CD4-positive, alpha-beta T cell (primary cell): Measurements from ENCODE around the gene NSUN5. TPM values are rescaled to one million over a fixed set of nuclear protein-coding genes. Genes with fewer than 3 reads are reported as not detected.
"Not testable (repeated sequence)": the region's sequence is repeated elsewhere in the genome, so short reads cannot be mapped to it uniquely, and the experiment has no call there.

ENCODE experiments used
- ATAC-seq: fragments of 200-7000 bp; cut with Tn5 transposase; one replicate; pipeline ENCODE4 v1.10.0; 2022; ENCODE audit warnings: mild to moderate bottlenecking; ENCODE audit not compliant: poor library complexity
- CTCF ChIA-PET: fragments of 350-600 bp; sonication (Branson Sonifier 250); formaldehyde crosslinking; loops from one replicate; lab custom pipeline; 2021; ENCODE audit warnings: antibody characterized with exemption, inconsistent platforms; lab: Charles Lee
- POLR2A ChIA-PET: fragments of 350-600 bp; sonication (Branson Sonifier 250); formaldehyde crosslinking; loops from one replicate; lab custom pipeline; 2021; ENCODE audit warnings: antibody characterized with exemption, inconsistent platforms; lab: Charles Lee
- DNase-seq, 14 experiments: peaks; one replicate each; pipeline ENCODE4 v3.0.0-alpha.2; 2013 to 2020; ENCODE audit warnings: mixed read lengths in 2 of 14
- H3K27ac ChIP-seq, 2 donors: one replicate each; pipeline versions ENCODE4 v1.5.1 to v1.7.0; 2013; ENCODE audit warnings: low read length in 2 of 2, low read depth in 1 of 2, mild to moderate bottlenecking in 1 of 2
- H3K27me3 ChIP-seq, 2 experiments: 1 replicate in 1 of 2; 2 replicates in 1 of 2; pipeline versions ENCODE4 v1.6.1 to v1.7.0; 2013; ENCODE audit warnings: low read length in 2 of 2, control low read depth in 1 of 2, mild to moderate bottlenecking in 1 of 2, moderate library complexity in 1 of 2; ENCODE audit not compliant: insufficient read depth in 2 of 2, control insufficient read depth in 1 of 2
- H3K36me3 ChIP-seq: one replicate; pipeline ENCODE4 v1.6.1; 2013; ENCODE audit warnings: low read length, control low read depth; ENCODE audit not compliant: insufficient read depth
- H3K4me1 ChIP-seq: one replicate; pipeline ENCODE4 v1.6.1; 2013; ENCODE audit warnings: low read length, control low read depth; ENCODE audit not compliant: insufficient read depth
- H3K4me3 ChIP-seq: one replicate; pipeline ENCODE4 v1.5.1; 2013; ENCODE audit warnings: mild to moderate bottlenecking, low read length, moderate library complexity
- H3K9me3 ChIP-seq, 2 experiments: 1 replicate in 1 of 2; 2 replicates in 1 of 2; pipeline versions ENCODE4 v1.6.1 to v1.7.0; 2013; ENCODE audit warnings: low read length in 2 of 2, mild to moderate bottlenecking in 2 of 2, control low read depth in 1 of 2, moderate library complexity in 1 of 2; ENCODE audit not compliant: control insufficient read depth in 1 of 2, insufficient read depth in 1 of 2
- H3K27ac Mint-ChIP-seq: one replicate; pipeline ENCODE4 v1.8.0; 2020; ENCODE audit warnings: mixed read lengths
- H3K27me3 Mint-ChIP-seq: one replicate; pipeline ENCODE4 v1.8.0; 2021; ENCODE audit warnings: mixed read lengths
- H3K36me3 Mint-ChIP-seq: one replicate; pipeline ENCODE4 v1.8.0; 2021; ENCODE audit warnings: low read depth, mixed read lengths
- H3K4me1 Mint-ChIP-seq: one replicate; pipeline ENCODE4 v1.8.0; 2021; ENCODE audit warnings: low read depth, mixed read lengths
- H3K4me3 Mint-ChIP-seq: one replicate; pipeline ENCODE4 v1.8.0; 2020; ENCODE audit warnings: mild to moderate bottlenecking, mixed read lengths
- H3K9me3 Mint-ChIP-seq: one replicate; pipeline ENCODE4 v1.8.0; 2020; ENCODE audit warnings: mixed read lengths
- intact Hi-C, 2 experiments: fragments of 100-400 bp; cut with DNase I in 1 of 2; cut with micrococcal nuclease in 1 of 2; formaldehyde crosslinking; loops; one replicate each; pipeline versions ENCODE4 v1.15.1 to v1.9.0; 2023 to 2025; cut with DNase I, micrococcal nuclease
- total RNA-seq, 174 experiments: library from RNA in 2 of 174; stranded (reverse) in 2 of 174; gene quantifications; one replicate each; pipeline ENCODE4 v1.2.3 and lab custom pipeline; 2021 to 2026
- TF ChIP-seq, protein P1 (sequence below): fragments of 200-600 bp; IDR thresholded peaks from one replicate; pipeline ENCODE4 v1.8.0; 2022; ENCODE audit warnings: antibody characterized with exemption, mild to moderate bottlenecking

NSUN5 gene
- total RNA-seq, 2 experiments from 2014 or later: 31.2 to 32.6 TPM

DNA sequence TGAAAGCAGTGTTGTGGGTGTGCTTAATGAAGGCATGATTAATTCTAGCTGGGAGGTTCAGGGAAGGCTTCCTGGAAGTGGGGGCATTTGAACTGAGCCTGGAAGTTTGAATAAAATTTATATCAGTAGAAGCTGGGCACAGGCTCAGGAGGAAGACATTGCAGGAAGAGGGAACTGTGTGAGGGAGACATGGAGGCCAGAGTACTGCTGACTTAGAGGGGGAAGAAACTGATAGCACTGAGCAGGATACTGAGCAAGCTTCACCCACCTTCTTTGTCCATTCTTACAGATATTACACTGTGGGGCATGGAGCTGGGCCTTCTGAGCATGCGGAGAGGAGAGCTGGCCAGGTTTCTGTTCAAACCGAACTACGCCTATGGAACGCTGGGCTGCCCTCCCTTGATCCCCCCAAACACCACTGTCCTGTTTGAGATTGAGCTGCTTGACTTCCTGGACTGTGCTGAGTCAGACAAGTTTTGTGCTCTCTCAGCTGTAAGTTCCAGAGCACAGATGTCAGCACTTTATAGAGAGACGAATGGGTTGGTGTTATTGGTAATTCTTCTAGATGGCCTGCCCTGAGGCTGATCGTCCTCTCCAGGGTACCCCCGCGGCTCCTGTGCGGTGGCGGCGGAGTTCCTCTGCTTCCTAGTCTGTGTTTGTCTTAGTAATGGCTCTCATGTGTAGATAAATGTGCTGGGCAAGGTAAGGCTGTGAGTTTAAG, 21.4 kb upstream of the NSUN5 start:
- no peak overlapping the region for H3K27ac Mint-ChIP-seq
- intact Hi-C loops: no loop called here

DNA sequence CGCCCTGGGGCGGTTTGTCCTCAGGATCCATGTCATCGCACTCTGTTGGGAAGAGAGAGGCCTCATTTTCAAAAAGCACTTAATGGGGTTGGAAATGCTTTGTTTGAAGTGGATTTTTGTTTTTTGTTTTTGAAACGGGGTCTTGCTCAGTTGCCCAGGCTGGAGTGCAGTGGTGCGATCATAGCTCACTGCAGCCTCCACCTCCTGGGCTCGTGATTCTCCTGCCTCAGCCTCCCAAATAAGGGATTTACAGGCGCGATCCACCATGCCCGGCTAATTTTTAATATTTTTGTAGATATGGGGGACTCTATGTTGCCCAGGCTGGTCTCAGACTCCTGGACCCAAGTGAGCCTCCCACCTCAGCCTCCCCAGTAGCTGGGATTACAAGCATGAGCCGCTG, 20.1 kb upstream of the NSUN5 start:
- H3K4me3 Mint-ChIP-seq: no peak overlapping the region
- no peaks in the 10 kb centered on the region for H3K9me3 ChIP-seq
- TF ChIP-seq, protein P1, sequence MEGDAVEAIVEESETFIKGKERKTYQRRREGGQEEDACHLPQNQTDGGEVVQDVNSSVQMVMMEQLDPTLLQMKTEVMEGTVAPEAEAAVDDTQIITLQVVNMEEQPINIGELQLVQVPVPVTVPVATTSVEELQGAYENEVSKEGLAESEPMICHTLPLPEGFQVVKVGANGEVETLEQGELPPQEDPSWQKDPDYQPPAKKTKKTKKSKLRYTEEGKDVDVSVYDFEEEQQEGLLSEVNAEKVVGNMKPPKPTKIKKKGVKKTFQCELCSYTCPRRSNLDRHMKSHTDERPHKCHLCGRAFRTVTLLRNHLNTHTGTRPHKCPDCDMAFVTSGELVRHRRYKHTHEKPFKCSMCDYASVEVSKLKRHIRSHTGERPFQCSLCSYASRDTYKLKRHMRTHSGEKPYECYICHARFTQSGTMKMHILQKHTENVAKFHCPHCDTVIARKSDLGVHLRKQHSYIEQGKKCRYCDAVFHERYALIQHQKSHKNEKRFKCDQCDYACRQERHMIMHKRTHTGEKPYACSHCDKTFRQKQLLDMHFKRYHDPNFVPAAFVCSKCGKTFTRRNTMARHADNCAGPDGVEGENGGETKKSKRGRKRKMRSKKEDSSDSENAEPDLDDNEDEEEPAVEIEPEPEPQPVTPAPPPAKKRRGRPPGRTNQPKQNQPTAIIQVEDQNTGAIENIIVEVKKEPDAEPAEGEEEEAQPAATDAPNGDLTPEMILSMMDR: no peak
- no peaks in the 10 kb centered on the region for H3K36me3 Mint-ChIP-seq
- H3K9me3 Mint-ChIP-seq: no peaks in the 10 kb centered on the region
- ChIA-PET POLR2A (no interaction called here), CTCF (no interaction called here)
- no peaks in the 10 kb centered on the region for H3K36me3 ChIP-seq
- DNase-seq (no peak), ATAC-seq (no peak)
- intact Hi-C loops: no loop called here
- H3K4me3 ChIP-seq: no peak overlapping the region
- H3K27me3 Mint-ChIP-seq: peaks cover 5% of the 10 kb centered on the region
- H3K27me3 ChIP-seq: no peaks in the 10 kb centered on the region
- peaks cover 11% of the 10 kb centered on the region for H3K4me1 ChIP-seq
- H3K4me1 Mint-ChIP-seq: peaks cover 7% of the 10 kb centered on the region
- no peak overlapping the region for H3K27ac Mint-ChIP-seq
- no peak overlapping the region for H3K27ac ChIP-seq

More for the DNA sequence above, 21.4 kb upstream of the NSUN5 start:
- TF ChIP-seq, protein P1: no peak
- Histone ChIP-seq H3K9me3 (no peaks in the 10 kb centered on the region), H3K36me3 (no peaks in the 10 kb centered on the region), H3K27me3 (no peaks in the 10 kb centered on the region), H3K4me1 (no peaks in the 10 kb centered on the region), H3K27ac (no peak overlapping the region), H3K4me3 (no peak overlapping the region)
- Mint-ChIP-seq H3K27me3 (peaks cover 5% of the 10 kb centered on the region), H3K36me3 (no peaks in the 10 kb centered on the region), H3K4me1 (no peaks in the 10 kb centered on the region), H3K9me3 (no peaks in the 10 kb centered on the region), H3K4me3 (no peak overlapping the region)
- DNase-seq: no peak
- ChIA-PET POLR2A (no interaction called here), CTCF (no interaction called here)
- no peak for ATAC-seq

DNA sequence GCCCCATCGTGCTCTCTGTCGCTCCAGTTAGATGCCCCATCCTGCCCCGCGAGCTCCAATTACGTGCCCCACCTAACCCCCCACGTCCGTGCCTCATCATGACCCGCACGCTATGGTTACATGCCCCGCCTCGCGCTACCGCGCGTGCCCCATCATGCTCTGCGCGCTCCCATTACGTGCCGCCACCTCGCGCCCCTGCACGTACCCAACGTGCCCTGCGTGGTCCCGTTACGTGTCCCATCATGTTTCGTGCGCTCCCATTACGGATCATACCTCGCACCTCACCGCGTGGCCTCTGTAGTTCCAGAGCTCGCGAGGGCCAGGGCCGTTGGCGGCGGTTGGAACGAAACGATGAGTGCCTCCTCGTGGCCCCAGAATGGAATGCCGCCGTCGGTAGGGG, 19.3 kb upstream of the NSUN5 start, which contains the start of the genes FKBP6 and TRIM50:
TSS of gene FKBP6 (plus strand) at position 240 of the 400 bp plus-strand sequence. CDS start 268 bp downstream, outside the sequence.
TSS of gene TRIM50 (minus strand) at position 161 of the 400 bp plus-strand sequence. CDS start 3,295 bp downstream, outside the sequence.
- H3K27ac Mint-ChIP-seq, H3K9me3 ChIP-seq, H3K36me3 ChIP-seq, H3K27ac ChIP-seq, H3K4me3 ChIP-seq, CTCF ChIA-PET, ATAC-seq, DNase-seq, intact Hi-C loops, H3K4me1 Mint-ChIP-seq, H3K27me3 ChIP-seq, H3K4me3 Mint-ChIP-seq, H3K36me3 Mint-ChIP-seq, H3K9me3 Mint-ChIP-seq, H3K27me3 Mint-ChIP-seq, POLR2A ChIA-PET: not testable (repeated sequence)
- H3K4me1 ChIP-seq: peaks cover 14% of the 10 kb centered on the region

DNA sequence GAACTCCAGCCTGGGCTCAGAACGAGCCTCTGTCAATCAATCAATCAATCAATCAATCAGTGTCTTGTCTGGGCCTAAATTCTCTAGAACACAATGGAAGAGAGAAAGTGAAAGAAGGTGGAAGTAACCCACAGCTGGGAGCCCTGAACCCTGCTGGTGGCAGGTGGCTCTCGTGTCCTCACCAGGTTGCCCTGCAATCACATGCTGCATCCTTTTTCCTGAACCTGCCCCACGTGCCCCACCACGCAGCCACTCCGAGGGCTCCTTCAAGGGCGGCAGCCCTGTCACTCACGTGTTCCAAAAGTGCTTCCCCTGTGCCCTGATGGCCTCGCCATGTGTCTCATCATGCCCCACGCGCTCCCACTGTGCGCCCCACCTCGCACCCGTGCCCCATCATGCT, 18.8 kb upstream of the NSUN5 start:
- intact Hi-C loops, H3K27ac ChIP-seq, H3K27me3 Mint-ChIP-seq, H3K36me3 ChIP-seq, H3K4me1 Mint-ChIP-seq, H3K4me3 ChIP-seq, H3K36me3 Mint-ChIP-seq, CTCF ChIA-PET, H3K4me3 Mint-ChIP-seq, H3K9me3 ChIP-seq, ATAC-seq, DNase-seq, H3K27ac Mint-ChIP-seq, POLR2A ChIA-PET, H3K9me3 Mint-ChIP-seq, H3K27me3 ChIP-seq: not testable (repeated sequence)
- H3K4me1 ChIP-seq: peaks cover 14% of the 10 kb centered on the region

DNA sequence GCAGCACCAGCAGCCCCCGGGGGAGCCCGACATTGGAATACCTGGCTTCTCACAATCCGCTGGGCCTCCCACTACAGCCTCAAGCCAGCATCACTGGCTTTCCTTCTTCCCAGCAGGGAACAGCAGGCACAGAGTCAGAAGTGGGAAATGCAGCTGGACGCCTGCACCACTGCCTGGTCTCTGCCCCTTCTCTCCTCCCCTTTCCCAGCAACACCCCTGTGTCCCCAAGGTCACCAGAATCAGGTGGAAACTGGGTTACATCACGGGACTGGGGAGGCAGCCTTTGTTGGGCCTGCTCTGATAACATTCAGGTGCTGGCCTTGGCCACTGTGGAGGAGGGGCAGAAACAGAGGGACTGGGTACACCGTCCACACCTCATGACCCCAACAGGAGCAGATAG, 16.8 kb upstream of the NSUN5 start:
- DNase-seq, H3K4me3 Mint-ChIP-seq, H3K27ac ChIP-seq, H3K27me3 Mint-ChIP-seq, intact Hi-C loops, H3K27me3 ChIP-seq, H3K4me3 ChIP-seq, H3K36me3 Mint-ChIP-seq, H3K36me3 ChIP-seq, POLR2A ChIA-PET, H3K9me3 Mint-ChIP-seq, ATAC-seq, H3K27ac Mint-ChIP-seq, H3K4me1 Mint-ChIP-seq, H3K9me3 ChIP-seq, CTCF ChIA-PET: not testable (repeated sequence)
- H3K4me1 ChIP-seq: peaks cover 14% of the 10 kb centered on the region
